KOPT-K1 (cell line): ENCODE measurements around the gene USO1.
"Not testable (repeated sequence)": the region's sequence is repeated elsewhere in the genome, so short reads cannot be mapped to it uniquely, and the experiment has no call there.

Experiments
- H3K27ac ChIP-seq: fragments of 200-600 bp; sonication (generic); 2 replicates; pipeline ENCODE4 v1.5.1; 2016; ENCODE audit warnings: antibody characterized with exemption, mild to moderate bottlenecking, low read depth, low read length; ENCODE audit not compliant: poor library complexity, severe bottlenecking
- H3K36me3 ChIP-seq: fragments of 200-600 bp; sonication (generic); 2 replicates; pipeline ENCODE4 v1.5.1; 2017; ENCODE audit warnings: antibody characterized with exemption, mild to moderate bottlenecking, low read length, moderate library complexity; ENCODE audit not compliant: insufficient read depth
- H3K9me3 ChIP-seq: fragments of 200-600 bp; sonication (generic); 2 replicates; pipeline ENCODE4 v1.5.1; 2017; ENCODE audit warnings: antibody characterized with exemption, low read length, mild to moderate bottlenecking; ENCODE audit not compliant: insufficient read depth, poor library complexity, severe bottlenecking

The USO1 gene

DNA sequence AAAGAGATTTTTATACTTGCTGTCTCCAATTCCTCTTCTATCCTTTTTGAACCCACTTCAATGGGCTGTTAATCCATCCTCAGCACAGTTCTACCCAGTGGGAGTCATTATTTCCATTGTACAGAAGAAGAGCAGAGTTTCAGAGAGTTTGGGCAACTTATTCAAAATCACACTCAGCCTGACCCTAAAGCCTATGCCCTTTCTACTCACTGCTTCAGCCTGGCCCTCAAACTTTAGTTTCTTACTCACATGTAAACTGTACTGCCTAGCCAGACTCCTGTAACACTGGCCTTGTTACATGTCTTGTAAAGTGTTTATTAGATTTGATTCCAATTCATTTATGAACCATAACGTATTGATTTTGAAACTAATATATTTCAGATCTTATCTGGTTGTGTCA is 25.1 kb upstream of the USO1 start:
- no peak overlapping the region for H3K27ac ChIP-seq
- H3K36me3 ChIP-seq = no peaks in the 10 kb centered on the region; the same call in 1 of the 2 replicates
- H3K9me3 ChIP-seq = no peaks in the 10 kb centered on the region

DNA sequence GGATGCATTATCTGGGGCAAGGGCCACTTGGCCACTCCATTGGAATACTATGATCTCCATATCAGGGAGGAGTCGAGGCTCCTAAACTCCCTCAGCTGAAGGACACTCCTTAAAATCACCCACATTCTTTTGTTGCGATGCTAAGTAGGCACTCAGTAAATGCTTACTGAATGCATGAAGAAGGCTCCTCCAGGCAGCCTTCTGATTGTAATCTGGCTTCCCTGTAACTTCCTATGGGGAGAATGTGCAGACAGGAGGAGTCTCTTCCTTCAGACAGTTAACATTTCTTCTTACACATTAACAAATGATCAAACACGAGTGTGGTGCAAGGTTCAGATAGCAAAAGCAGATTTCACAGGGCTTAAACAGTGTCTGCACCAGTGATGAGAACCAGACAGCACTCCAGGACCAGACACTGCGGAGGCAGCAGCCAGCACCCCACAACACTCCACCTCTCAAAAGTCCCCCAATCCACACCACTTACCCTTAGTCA is 21.4 kb upstream of the USO1 start:
- no peak overlapping the region for H3K27ac ChIP-seq
- peaks cover 4% of the 10 kb centered on the region; the same call in 1 of the 2 replicates for H3K36me3 ChIP-seq
- H3K9me3 ChIP-seq = no peaks in the 10 kb centered on the region

DNA sequence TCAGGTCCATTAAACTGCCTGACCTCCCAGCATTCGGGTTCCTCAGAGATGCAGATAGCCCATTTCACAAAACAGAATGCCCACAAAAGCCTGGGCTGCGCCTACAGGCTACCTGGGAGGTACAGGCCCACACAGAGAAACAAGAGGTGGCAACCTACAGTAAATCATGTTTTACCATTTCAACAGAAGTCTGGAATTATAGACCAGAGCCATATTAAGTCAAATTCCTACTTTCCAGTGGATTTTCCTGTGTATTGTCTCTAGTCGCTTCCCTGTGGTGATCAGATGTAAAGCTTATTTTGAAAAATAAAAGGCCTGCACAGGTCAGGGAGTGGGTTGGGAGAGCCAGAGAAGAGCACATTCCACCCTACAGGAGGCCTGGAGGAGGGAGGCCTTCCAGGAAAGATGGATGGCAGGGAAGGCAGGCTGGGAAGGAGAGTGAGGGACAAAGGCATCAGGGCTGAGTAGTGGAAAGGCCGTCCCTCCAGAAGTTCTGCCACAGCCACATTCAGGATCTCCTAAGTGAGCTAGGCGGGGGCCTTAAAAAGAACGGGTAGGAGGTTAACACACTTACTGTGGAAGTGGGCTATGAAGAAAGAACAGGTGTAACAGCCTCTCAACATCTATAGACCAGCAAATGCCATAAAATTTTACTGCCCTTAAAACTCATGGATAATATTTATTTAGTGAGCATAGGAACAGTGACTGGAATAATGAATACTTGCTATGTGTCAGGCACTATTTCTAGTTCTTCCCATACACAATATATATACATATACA is 19.0 kb upstream of the USO1 start:
- no peak overlapping the region for H3K27ac ChIP-seq
- H3K9me3 ChIP-seq = no peaks in the 10 kb centered on the region
- H3K36me3 ChIP-seq = peaks cover 4% of the 10 kb centered on the region; the same call in 1 of the 2 replicates

DNA sequence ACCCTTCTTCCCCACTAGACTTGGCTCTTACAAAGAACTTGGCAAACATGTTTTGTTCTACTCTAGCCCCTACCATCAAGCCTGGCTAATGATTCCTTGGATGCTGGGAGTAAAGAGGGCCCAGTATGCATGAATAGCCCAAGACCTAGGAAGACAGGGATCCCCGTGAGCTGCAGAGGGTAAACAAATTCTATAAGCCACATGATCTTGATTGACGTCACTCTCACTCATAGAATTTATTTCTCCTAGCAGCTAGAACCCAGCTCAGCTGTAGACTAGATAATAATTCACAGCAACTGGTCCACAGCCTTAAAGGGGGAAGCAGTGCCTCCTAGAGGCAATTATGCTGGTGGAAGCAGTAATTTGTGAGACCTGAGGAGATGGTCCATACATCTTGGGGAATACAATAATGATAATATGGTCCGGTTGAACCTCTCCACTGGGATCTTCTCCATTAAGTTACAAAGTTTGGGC is 16.1 kb upstream of the USO1 start:
- peaks cover 4% of the 10 kb centered on the region; the same call in 1 of the 2 replicates for H3K36me3 ChIP-seq
- H3K27ac ChIP-seq = no peak overlapping the region
- H3K9me3 ChIP-seq = no peaks in the 10 kb centered on the region

DNA sequence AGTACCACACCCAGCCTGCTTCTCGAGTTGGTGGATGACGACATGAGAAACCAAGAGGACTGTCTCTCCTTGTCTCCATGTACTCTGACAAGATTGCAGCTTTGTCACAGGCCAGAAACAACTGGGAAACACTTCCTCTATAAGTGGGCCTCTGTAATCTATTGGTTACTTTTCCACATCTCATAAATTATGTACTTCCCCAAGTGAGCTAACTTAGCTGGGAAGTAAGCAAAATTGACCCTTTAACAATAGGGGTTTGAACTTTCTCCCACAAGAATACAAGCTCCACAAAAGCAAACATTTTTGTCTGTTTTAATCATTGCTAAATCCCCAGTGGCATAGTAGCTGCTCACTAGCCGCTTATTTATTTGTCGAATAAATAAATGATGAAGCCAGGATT is 14.1 kb upstream of the USO1 start:
- Histone ChIP-seq H3K9me3 (no peaks in the 10 kb centered on the region), H3K36me3 (peaks cover 4% of the 10 kb centered on the region; the same call in 1 of the 2 replicates), H3K27ac (no peak overlapping the region)

DNA sequence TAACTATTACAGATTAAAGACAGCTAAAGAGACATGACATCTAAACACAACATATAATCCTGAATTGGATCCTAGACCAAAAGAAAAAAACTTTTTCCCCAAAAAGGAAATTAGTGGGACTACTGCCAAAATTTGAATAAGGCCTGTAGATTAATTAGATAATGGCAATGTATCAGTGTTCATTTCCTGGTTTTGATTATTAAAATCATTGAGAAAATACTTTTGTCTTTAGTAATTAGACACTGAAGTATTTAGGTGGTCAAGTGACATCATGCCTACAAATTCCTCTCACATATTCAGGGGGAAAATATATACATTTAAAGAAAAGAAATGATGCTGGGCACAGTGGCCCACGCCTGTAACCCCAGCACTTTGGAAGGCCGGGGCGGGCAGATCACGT is 10.4 kb upstream of the USO1 start:
- Histone ChIP-seq H3K27ac (no peak overlapping the region), H3K36me3 (0 out of 2 replicates have a peak, but pooled peaks cover 8% of the 10 kb centered on the region), H3K9me3 (no peaks in the 10 kb centered on the region)

DNA sequence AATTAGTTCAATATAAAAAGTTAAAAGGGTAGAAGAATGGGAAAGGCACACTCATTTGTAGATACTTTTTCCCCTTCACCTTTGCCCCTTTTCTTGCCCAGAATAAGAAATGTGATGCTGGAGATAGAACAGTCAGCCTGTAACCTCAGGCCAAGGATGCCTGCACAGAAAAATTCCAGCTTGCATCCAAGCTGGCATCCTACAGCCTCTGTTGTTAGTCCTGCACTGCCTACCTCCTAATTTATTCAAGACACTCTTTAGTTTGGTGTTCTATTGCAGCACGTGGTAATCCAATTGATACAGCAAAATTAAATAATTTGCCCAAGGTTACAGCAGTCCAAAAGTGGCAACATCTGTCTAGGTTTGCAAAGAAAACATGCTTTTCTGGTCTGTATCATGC is 9.7 kb upstream of the USO1 start:
- H3K36me3 ChIP-seq = 0 out of 2 replicates have a peak, but pooled peaks cover 8% of the 10 kb centered on the region
- no peaks in the 10 kb centered on the region for H3K9me3 ChIP-seq
- no peak overlapping the region for H3K27ac ChIP-seq

DNA sequence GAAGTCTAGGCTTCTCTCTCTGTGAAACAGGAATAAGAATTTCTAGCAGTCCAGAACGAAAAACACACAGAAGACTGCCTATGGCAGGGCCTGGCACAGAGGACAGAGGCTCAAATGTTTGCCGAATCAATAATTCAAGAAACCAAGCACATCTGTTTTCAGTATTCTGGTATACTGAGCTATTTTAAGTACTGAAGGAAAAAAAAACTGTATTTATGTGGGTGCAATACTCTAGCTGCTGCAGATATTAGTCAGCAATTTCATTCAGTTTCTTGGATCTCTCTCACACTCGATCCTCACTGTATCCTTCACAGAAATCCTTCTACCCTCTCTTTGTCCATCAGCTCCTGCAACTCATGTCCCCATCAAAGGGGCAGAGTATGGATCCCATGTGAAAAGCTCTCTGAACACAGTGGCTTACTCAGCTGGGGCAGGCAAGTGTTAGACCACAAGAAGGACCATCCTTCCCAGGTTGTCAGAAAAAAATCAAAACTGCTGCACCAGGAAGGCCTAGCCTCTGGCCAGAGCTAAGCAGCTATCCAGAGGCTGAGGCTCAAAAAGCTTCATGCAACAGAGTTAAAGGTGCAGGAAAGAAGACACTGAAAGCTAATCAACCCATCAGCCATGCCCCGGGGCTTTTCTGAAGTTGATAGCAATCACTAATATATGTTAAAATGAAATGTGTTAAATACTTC is 9.1 kb upstream of the USO1 start:
- Histone ChIP-seq H3K27ac (no peak overlapping the region), H3K36me3 (0 out of 2 replicates have a peak, but pooled peaks cover 8% of the 10 kb centered on the region), H3K9me3 (no peaks in the 10 kb centered on the region)

DNA sequence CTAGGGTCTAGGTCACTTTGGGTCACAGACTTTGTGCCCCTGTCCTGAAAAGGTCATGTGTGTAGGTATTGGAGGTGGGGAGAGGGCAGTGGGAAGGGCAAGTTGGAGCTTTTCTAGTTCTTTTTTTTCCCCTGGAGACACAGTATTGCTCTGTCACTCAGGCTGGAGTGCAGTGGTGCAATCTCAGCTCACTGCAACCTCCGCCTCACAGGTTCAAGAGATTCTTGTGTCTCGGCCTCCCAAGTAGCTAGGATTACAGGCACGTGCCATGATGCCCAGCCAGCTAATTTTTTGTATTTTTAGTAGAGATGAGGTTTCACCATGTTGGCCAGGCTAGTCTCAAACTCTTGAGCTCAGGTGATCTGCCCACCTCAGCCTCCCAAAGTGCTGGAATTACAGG is 8.3 kb upstream of the USO1 start:
- not testable (repeated sequence) for H3K36me3 ChIP-seq, H3K27ac ChIP-seq, H3K9me3 ChIP-seq

DNA sequence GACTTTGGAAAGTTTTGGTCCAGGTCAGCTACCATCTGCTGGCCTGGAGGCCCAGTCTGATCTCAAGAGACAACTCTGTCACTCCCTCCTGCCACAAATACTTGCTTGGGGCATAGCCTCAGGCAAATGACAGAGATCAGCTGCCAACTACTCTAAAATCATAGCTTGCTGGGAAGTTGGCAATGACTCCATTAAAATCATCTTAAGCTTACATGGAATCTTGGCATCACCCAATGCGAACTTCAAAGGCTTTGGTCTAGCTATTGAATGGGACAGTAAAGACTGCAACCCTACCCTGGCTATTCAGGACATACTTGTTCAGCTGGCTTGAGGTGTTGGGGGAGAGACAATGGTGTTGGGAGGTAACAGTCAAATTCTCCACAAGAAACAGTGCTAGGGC is 7.0 kb upstream of the USO1 start:
- no peaks in the 10 kb centered on the region for H3K9me3 ChIP-seq
- H3K36me3 ChIP-seq = 0 out of 2 replicates have a peak, but pooled peaks cover 8% of the 10 kb centered on the region
- H3K27ac ChIP-seq = no peak overlapping the region

DNA sequence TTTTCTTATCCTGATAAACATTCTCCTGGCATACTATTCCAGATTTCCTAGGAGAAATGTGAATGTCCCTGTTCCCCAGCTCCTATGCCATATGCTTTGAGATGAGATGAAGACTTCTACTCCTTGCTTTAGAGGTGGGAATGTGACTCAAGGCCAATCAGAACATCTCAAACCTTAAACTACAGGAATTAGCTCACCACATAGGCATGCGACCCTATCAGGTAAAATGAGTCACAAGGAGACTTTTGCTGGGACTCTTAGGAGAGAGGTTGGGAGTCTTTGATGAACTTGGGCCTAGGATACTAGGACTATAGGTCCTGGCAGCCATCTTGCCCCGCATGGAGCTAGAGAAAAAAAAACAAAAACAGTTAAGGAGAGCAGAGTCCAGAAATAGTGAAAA is 5.8 kb upstream of the USO1 start:
- H3K27ac ChIP-seq = no peak overlapping the region
- no peaks in the 10 kb centered on the region for H3K9me3 ChIP-seq
- 0 out of 2 replicates have a peak, but pooled peaks cover 8% of the 10 kb centered on the region for H3K36me3 ChIP-seq

DNA sequence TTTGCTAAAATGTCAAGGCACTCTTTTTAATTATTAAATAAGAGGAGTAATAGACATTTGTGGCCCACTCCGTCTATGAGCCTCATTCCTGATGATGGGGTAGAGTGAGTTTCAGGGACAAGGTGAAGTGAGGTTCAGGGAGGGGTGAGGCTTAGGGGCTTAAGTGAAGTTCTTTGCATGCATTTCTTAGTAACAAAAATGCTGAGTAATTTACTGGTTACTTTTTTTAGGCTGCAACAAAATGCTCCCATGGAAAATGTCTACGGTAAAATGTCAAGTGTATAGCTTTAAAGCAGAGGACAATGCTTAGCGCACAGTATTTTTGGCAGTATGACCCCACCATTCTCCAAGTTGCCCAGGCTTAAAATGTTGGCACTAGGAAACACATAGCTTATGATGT is 2.0 kb upstream of the USO1 start:
- Histone ChIP-seq H3K36me3 (0 out of 2 replicates have a peak, but pooled peaks cover 8% of the 10 kb centered on the region), H3K27ac (no peak overlapping the region), H3K9me3 (no peaks in the 10 kb centered on the region)

DNA sequence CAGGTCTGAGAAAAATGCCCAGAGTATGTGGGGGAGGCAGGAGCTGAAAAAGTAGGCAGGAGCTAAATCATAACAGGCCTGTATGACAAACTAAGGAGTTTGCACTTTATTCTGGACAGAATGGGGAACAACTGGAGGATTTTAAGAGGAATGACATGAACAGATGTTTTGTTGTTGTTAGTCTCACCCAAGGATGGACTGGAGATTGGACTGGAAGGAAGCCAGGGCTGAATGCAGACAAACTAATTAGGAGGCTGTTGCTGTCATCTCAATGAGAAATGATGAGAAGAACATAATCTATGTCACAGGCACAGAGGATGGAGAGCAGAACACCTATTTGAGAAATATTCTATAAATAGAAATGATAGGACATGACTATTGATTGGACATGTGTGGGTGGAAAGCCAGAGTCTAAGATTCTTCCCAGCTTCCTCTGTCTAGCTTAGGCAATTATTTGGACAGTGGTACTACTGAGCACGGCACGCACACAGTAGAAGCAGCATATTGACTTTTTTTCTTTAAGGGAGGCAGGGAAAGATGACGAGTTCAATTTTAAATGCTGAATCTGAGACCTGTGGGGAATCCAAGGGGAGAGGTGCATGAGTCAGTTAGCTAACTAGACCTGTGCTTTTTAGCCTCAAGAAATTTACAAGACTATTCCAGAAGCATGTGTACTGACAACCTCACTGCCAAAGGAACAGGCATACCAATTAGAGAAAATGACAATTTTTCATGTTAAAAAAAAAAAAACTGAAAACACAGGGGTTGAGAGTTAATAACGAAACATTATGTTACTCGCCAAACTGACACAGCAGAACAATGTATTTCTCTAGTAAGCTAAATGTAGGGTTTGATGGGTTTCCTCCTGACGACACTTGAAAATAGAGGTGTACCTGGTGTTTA is 963 bp upstream of the USO1 start:
- 0 out of 2 replicates have a peak, but pooled peaks cover 6% of the 10 kb centered on the region for H3K36me3 ChIP-seq
- no peaks in the 10 kb centered on the region for H3K9me3 ChIP-seq
- H3K27ac ChIP-seq = peak overlapping the region; percentile 80

DNA sequence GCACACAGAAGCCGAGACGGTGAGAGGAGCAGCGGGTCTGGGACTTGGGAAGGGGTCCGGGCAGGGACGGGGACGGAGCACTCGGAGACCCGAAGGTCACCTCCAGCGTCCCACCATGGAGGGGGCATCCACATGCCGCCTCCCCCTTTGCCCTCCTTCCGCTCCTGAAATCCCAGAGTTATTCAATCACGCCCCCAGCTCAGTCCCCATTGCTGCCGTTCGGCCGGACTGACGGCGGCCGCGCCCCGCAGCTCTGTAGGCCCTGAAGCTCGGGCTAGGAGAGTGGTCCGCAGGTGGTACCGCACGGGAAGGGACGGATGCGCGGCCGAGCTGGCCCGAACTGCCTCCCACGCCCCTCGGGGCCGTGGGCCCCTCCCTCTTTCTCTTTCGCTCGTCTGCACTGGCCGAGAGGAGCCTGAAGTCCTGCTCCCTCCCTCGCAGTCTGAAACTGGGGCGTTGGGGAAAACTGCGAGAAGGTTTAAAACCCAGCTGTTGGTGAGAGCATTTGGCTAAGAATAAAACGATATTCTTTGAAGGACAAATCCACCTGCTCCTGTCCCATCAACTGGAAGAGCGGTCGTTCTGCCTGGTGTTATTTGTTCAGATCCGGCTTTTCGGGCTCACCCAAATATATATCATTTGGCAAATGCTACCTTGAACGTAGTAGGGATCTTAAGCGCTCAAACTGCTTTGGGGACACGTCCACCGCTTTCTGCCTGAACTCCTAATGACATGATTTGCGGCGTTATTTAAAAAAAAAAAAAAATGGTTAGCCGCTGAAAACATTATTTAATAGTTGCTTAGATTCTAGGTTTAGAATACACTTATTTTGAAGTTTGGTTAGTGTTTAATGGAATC is 719 bp downstream of the USO1 start:
- Histone ChIP-seq H3K27ac (peak overlapping the region; percentile 80), H3K36me3 (no peaks in the 10 kb centered on the region), H3K9me3 (no peaks in the 10 kb centered on the region)
